Measurements from ENCODE around the gene AP3D1. TPM values are rescaled to one million over a fixed set of nuclear protein-coding genes. Genes with fewer than 3 reads are reported as not detected.

Gene AP3D1
- 116 and 169 TPM in 2 replicates for total RNA-seq

GRCh38 chr19:2151339-2152229, at the start of gene AP3D1:
TSS of gene AP3D1 (minus strand) at chr19:2151566. CDS start at chr19:2151334, 232 bp downstream.

DNA sequence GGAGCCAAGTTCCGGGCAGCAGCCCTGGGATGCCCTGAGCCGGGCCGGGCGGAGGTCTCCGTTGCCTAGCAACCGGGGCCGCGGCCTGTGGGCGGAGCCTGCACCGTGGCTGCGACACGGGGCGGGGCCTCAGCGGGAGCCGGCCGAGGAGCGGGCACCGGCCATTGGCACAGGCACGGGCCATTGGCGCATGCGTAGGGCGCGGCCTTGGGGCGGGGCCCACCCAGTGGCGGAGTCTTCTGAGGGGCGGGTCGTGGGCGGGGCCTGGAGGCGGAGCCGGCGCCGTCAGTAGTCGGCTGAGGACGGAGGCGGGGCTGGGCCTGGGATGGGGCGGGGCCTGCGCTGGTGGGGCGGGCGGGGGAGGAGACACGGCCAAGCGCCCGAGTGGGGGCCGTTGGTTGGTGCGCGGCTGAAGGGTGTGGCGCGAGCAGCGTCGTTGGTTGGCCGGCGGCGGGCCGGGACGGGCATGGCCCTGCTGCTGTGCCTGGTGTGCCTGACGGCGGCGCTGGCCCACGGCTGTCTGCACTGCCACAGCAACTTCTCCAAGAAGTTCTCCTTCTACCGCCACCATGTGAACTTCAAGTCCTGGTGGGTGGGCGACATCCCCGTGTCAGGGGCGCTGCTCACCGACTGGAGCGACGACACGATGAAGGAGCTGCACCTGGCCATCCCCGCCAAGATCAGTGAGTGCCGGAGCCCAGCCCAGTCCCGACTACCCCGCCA, 54.7 kb downstream of the AP3D1 start, which contains the start of gene IZUMO4:
Gene IZUMO4 (plus strand): TSS at position 436 of the 723 bp plus-strand sequence. CDS start 31 bp downstream, at position 467.

GRCh38 chr19:2096034-2096479, 55.3 kb downstream of the AP3D1 start, which contains the start of gene MOB3A:
TSS of gene MOB3A (minus strand) at chr19:2096326. CDS start at chr19:2078560, 17,766 bp downstream.

DNA sequence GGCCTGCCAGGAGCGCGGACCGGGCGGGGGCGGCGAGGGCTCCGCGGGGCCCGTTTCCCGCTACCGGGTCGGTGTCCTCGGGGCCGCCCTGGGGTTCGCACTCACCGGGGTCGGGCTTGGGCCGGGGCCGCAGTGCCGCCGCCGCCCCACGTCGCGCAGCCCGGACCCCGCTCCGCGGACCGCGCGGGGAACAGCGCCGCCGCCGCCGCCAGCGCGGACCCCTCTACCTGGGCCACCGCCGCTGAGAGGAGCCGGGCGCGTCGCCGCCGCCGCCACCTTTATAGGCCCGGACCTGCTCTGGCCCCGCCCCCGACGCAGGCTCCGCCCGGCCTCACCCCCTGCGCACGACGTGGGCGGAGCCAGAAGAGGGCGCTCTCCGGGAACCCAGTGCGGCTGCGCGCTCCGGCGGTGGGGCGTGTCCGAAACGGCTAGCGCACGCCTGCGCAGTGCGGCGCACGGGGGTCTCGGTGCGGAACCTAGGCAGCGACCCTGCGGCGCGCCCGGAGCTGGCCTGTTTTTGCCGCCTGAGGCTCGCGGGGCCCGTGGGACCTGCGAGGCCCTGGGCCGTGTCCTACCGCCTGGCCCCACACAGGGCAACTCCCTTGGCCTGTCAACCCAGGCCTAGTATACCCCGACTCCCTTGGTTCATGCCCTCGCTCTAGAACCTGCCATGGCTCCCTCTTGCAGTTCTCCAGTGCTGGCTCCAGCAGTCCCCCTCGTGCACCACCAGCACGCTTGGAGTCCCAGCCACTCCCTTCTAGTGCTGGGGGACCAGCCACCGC, 100.2 kb downstream of the AP3D1 start, which contains the start of gene MKNK2:
Gene MKNK2 (minus strand): TSS at position 254 of the 782 bp plus-strand sequence. CDS start 393 bp downstream, outside the sequence.

Other genes with a start within 250 kb of the AP3D1 start
- 3.3 and 4.3 TPM in 2 replicates for gene ADAT3, start 246.2 kb downstream of the AP3D1 start, total RNA-seq
- 57.1 and 59.6 TPM in 2 replicates for gene SCAMP4, start 246.2 kb downstream of the AP3D1 start, total RNA-seq
- gene CSNK1G2, start 210.4 kb downstream of the AP3D1 start, total RNA-seq: 44.8 and 79.4 TPM in 2 replicates
- gene BTBD2, start 135.9 kb downstream of the AP3D1 start, total RNA-seq: 74.3 and 123 TPM in 2 replicates
- gene MKNK2, start 100.3 kb downstream of the AP3D1 start, total RNA-seq: 83.2 and 326 TPM in 2 replicates
- 30.8 and 39.5 TPM in 2 replicates for gene MOB3A, start 55.2 kb downstream of the AP3D1 start, total RNA-seq
- 0.58 and 2.5 TPM in 2 replicates for gene IZUMO4, start 54.7 kb downstream of the AP3D1 start, total RNA-seq
- 6.0 and 6.7 TPM in 2 replicates for gene DOT1L, start 12.4 kb upstream of the AP3D1 start, total RNA-seq
- gene PLEKHJ1, start 84.8 kb upstream of the AP3D1 start, total RNA-seq: 46.0 and 58.5 TPM in 2 replicates
- 31.4 and 32.3 TPM in 2 replicates for gene SF3A2, start 85.3 kb upstream of the AP3D1 start, total RNA-seq
- gene AMH, start 97.8 kb upstream of the AP3D1 start, total RNA-seq: 0.44 and 1.5 TPM in 2 replicates
- gene JSRP1, start 104.9 kb upstream of the AP3D1 start, total RNA-seq: 0.15 TPM in 1 of 2 replicates, not detected in the other
- gene PEAK3, start 130.6 kb upstream of the AP3D1 start, total RNA-seq: not detected in 2 replicates
- gene LINGO3, start 156.6 kb upstream of the AP3D1 start, total RNA-seq: not detected in 2 replicates
- gene LSM7, start 177.0 kb upstream of the AP3D1 start, total RNA-seq: 71.5 and 158 TPM in 2 replicates
- 40.6 and 48.1 TPM in 2 replicates for gene SPPL2B, start 177.1 kb upstream of the AP3D1 start, total RNA-seq
- gene TMPRSS9, start 208.7 kb upstream of the AP3D1 start, total RNA-seq: under 0.01 TPM in 1 of 2 replicates, not detected in the other